HEK293 (cell line): ENCODE measurements around the gene METTL25.

Experiments
- CTCF ChIA-PET: fragments of 350-600 bp; formaldehyde crosslinking; extraction: SDS; loops from one replicate; lab custom pipeline; 2021; ENCODE audit warnings: antibody characterized with exemption; lab: Yijun Ruan, JAX
- POLR2A ChIA-PET: fragments of 300-600 bp; formaldehyde crosslinking; extraction: SDS; loops from one replicate; lab custom pipeline; 2020; ENCODE audit warnings: antibody characterized with exemption, inconsistent platforms; lab: Yijun Ruan, JAX
- H3K27ac ChIP-seq: fragments of 200-500 bp; sonication (Bioruptor generic); 2 replicates; pipeline ENCODE4 v1.5.1; 2014; ENCODE audit warnings: low read depth, low read length, control low read depth, inconsistent platforms; ENCODE audit errors: extremely low read depth
- H3K36me3 ChIP-seq, 2 experiments: fragments of 200-500 bp in 1 of 2; sonication (Bioruptor generic) in 1 of 2; 1 replicate in 1 of 2; 2 replicates in 1 of 2; pipeline ENCODE4 v1.5.1; 2014 to 2017; ENCODE audit warnings: inconsistent platforms in 2 of 2, low read length in 2 of 2; ENCODE audit not compliant: control insufficient read depth in 2 of 2, insufficient read depth in 1 of 2
- H3K4me1 ChIP-seq: fragments of 200-500 bp; sonication (Bioruptor generic); 2 replicates; pipeline ENCODE4 v1.5.1; 2014; ENCODE audit warnings: mild to moderate bottlenecking, low read length, inconsistent platforms; ENCODE audit not compliant: control insufficient read depth, insufficient read depth
- H3K4me3 ChIP-seq: 2 replicates; pipeline ENCODE4 v1.5.1; 2011; ENCODE audit warnings: low read depth, mild to moderate bottlenecking, control low read depth, low read length, moderate library complexity
- H3K9me3 ChIP-seq: fragments of 200-500 bp; sonication (Bioruptor generic); 2 replicates; pipeline ENCODE4 v1.5.1; 2014; ENCODE audit warnings: low read depth, low read length, inconsistent platforms; ENCODE audit not compliant: control insufficient read depth, insufficient read depth
- EGR2 ChIP-seq: fragments of 450-650 bp; formaldehyde crosslinking; IDR thresholded peaks from 2 replicates; pipeline ENCODE4 v1.5.1; 2016; ENCODE audit warnings: low read depth, missing biosample characterization, missing genetic modification characterization
- GLI4 ChIP-seq: fragments of 450-650 bp; formaldehyde crosslinking; IDR thresholded peaks from 2 replicates; pipeline ENCODE4 v1.5.1; 2016; ENCODE audit warnings: missing biosample characterization, missing genetic modification characterization
- KLF10 ChIP-seq: fragments of 450-650 bp; IDR thresholded peaks from 2 replicates; pipeline ENCODE4 v1.5.1; 2018; ENCODE audit warnings: missing biosample characterization, mild to moderate bottlenecking, missing genetic modification characterization
- PRDM1 ChIP-seq: fragments of 450-650 bp; formaldehyde crosslinking; IDR thresholded peaks from 2 replicates; pipeline ENCODE4; 2016; ENCODE audit warnings: missing biosample characterization, missing genetic modification characterization
- SETDB1 ChIP-seq: IDR thresholded peaks from one replicate; pipeline ENCODE4 v1.6.1; 2017; ENCODE audit warnings: mild to moderate bottlenecking, low read length, moderate library complexity, mixed read lengths; ENCODE audit not compliant: insufficient read length
- ZBTB20 ChIP-seq: fragments of 450-650 bp; formaldehyde crosslinking; IDR thresholded peaks from 2 replicates; pipeline ENCODE4 v1.5.1; 2016; ENCODE audit warnings: missing biosample characterization, missing genetic modification characterization
- ZNF146 ChIP-seq: fragments of 450-650 bp; formaldehyde crosslinking; IDR thresholded peaks from 2 replicates; pipeline ENCODE4 v1.5.1; 2016; ENCODE audit warnings: missing biosample characterization, missing genetic modification characterization
- ZNF362 ChIP-seq: fragments of 450-650 bp; formaldehyde crosslinking; IDR thresholded peaks from 2 replicates; pipeline ENCODE4 v1.5.1; 2016; ENCODE audit warnings: missing biosample characterization, missing genetic modification characterization
- ZNF473 ChIP-seq: fragments of 450-650 bp; formaldehyde crosslinking; IDR thresholded peaks from 2 replicates; pipeline ENCODE4 v1.5.1; 2017; ENCODE audit warnings: missing biosample characterization, missing genetic modification characterization
- ZNF529 ChIP-seq: fragments of 450-650 bp; formaldehyde crosslinking; IDR thresholded peaks from 2 replicates; pipeline ENCODE4 v1.5.1; 2017; ENCODE audit warnings: missing genetic modification characterization, missing biosample characterization; ENCODE audit not compliant: insufficient replicate concordance
- ZNF629 ChIP-seq: fragments of 450-650 bp; formaldehyde crosslinking; IDR thresholded peaks from 2 replicates; pipeline ENCODE4 v1.5.1; 2017; ENCODE audit warnings: missing biosample characterization, missing genetic modification characterization
- ZNF692 ChIP-seq: fragments of 450-650 bp; formaldehyde crosslinking; IDR thresholded peaks from 2 replicates; pipeline ENCODE4 v1.5.1; 2016; ENCODE audit warnings: missing biosample characterization, missing genetic modification characterization
- ZXDB ChIP-seq: fragments of 450-650 bp; formaldehyde crosslinking; IDR thresholded peaks from 2 replicates; pipeline ENCODE4 v1.5.1; 2016; ENCODE audit warnings: missing biosample characterization, missing genetic modification characterization
- TF ChIP-seq, protein P1 (sequence below): fragments of 450-650 bp; IDR thresholded peaks from 2 replicates; pipeline ENCODE4 v1.5.1; 2018; ENCODE audit warnings: missing biosample characterization, missing genetic modification characterization
- TF ChIP-seq, protein P2 (sequence below): fragments of 450-650 bp; formaldehyde crosslinking; IDR thresholded peaks from 2 replicates; pipeline ENCODE4 v1.5.1; 2017; ENCODE audit warnings: missing biosample characterization, missing genetic modification characterization
- TF ChIP-seq, protein P3 (sequence below): fragments of 450-650 bp; formaldehyde crosslinking; IDR thresholded peaks from 2 replicates; pipeline ENCODE4 v1.5.1; 2016; ENCODE audit warnings: missing biosample characterization, missing genetic modification characterization

Gene METTL25

DNA sequence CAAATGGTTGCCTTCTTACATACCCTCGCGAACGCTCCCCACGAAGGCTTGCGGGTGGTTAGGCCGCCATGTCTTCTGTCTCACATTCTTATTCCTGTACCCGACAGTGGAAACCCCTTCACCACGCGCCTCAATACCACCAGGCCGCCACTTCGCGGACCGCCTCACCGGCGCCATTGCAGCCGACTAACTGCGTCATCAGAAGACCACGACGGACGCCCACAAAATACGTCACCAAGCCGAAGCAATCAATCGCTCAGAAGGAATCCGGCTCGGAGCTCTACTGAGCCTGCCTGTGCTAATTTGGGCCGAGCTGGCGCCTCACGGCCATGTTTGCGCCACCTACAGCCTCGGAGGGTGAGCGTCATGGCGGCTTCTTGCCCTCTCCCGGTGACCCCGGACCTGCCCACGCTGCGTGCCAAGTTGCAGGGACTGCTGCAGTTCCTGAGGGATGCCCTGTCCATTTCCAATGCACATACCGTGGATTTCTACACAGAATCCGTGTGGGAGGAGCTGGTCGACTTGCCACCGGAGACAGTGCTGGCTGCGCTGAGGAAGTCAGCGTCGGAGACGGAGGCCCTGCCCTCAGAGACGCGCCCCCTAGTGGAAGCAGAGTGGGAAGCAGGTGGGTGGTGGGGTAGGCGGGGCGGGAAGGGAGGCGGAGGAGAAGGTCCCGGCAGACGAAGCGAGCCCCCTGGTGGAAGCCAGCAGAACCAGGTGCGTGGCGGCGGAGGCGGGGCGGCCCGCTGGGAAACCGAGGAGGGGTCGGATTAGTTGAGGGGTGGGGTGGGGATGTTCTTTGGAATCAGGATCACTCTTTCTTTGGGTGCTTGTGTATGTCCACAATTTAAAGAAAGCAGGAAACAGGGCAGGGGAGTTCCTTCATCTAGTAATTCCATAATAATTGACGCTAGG is at the start of gene METTL25, which contains the start of gene CCDC59 (continued):
- TF ChIP-seq, protein P1, sequence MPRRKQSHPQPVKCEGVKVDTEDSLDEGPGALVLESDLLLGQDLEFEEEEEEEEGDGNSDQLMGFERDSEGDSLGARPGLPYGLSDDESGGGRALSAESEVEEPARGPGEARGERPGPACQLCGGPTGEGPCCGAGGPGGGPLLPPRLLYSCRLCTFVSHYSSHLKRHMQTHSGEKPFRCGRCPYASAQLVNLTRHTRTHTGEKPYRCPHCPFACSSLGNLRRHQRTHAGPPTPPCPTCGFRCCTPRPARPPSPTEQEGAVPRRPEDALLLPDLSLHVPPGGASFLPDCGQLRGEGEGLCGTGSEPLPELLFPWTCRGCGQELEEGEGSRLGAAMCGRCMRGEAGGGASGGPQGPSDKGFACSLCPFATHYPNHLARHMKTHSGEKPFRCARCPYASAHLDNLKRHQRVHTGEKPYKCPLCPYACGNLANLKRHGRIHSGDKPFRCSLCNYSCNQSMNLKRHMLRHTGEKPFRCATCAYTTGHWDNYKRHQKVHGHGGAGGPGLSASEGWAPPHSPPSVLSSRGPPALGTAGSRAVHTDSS (tag by site-specific recombination), result 0 out of 2 replicates have a peak, but pooled peaks have one; percentile 48

DNA sequence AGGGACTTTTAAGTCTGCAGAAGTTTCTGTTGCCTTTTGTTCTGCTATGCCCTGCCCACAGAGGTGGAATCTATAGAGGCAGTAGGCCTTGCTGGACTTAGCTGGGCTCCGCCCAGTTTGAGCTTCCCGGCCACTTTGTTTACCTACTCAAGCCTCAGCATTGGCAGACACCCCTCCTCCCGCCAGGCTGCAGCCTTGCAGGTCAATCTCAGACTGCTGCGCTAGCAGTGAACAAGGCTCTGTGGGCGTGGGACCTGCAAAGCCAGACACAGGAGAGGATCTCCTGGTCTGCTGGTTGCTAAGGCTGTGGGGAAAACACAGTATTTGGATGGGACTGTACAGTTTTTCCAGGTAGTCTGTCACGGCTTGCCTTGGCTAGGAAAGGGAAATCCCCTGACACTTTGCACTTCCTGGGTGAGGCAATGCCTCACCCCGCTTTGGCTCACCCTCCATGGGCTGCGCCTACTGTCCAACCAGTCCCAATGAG is 43.9 kb upstream of the METTL25 start:
- Histone ChIP-seq H3K27ac (no peak overlapping the region), H3K4me1 (no peaks in the 10 kb centered on the region), H3K4me3 (no peak overlapping the region), H3K9me3 (no peaks in the 10 kb centered on the region), H3K36me3 (no peaks in the 10 kb centered on the region)
- POLR2A ChIA-PET, result no interaction called here
- CTCF ChIA-PET, result no interaction called here
- TF ChIP-seq ZNF529 (tag by site-specific recombination), result no peak
- TF ChIP-seq, protein P2, sequence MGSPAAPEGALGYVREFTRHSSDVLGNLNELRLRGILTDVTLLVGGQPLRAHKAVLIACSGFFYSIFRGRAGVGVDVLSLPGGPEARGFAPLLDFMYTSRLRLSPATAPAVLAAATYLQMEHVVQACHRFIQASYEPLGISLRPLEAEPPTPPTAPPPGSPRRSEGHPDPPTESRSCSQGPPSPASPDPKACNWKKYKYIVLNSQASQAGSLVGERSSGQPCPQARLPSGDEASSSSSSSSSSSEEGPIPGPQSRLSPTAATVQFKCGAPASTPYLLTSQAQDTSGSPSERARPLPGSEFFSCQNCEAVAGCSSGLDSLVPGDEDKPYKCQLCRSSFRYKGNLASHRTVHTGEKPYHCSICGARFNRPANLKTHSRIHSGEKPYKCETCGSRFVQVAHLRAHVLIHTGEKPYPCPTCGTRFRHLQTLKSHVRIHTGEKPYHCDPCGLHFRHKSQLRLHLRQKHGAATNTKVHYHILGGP (tag by site-specific recombination), result no peak
- no peak for TF ChIP-seq GLI4 (tag by site-specific recombination)
- TF ChIP-seq ZBTB20 (tag by site-specific recombination), result no peak
- no peak for TF ChIP-seq ZNF362 (tag by site-specific recombination)
- no peak for TF ChIP-seq ZNF692 (tag by site-specific recombination)
- TF ChIP-seq PRDM1, result no peak

- CTCF ChIA-PET, result no interaction called here
- Histone ChIP-seq H3K36me3 (no peaks in the 10 kb centered on the region), H3K4me3 (no peak overlapping the region), H3K9me3 (no peaks in the 10 kb centered on the region), H3K27ac (no peak overlapping the region), H3K4me1 (no peaks in the 10 kb centered on the region)
- TF ChIP-seq KLF10 (tag by site-specific recombination) (no peak), ZNF146 (tag by site-specific recombination) (no peak), EGR2 (tag by site-specific recombination) (no peak), SETDB1 (no peak), ZXDB (tag by site-specific recombination) (no peak), ZNF629 (tag by site-specific recombination) (no peak), ZNF473 (tag by site-specific recombination) (no peak)
- TF ChIP-seq, protein P3, sequence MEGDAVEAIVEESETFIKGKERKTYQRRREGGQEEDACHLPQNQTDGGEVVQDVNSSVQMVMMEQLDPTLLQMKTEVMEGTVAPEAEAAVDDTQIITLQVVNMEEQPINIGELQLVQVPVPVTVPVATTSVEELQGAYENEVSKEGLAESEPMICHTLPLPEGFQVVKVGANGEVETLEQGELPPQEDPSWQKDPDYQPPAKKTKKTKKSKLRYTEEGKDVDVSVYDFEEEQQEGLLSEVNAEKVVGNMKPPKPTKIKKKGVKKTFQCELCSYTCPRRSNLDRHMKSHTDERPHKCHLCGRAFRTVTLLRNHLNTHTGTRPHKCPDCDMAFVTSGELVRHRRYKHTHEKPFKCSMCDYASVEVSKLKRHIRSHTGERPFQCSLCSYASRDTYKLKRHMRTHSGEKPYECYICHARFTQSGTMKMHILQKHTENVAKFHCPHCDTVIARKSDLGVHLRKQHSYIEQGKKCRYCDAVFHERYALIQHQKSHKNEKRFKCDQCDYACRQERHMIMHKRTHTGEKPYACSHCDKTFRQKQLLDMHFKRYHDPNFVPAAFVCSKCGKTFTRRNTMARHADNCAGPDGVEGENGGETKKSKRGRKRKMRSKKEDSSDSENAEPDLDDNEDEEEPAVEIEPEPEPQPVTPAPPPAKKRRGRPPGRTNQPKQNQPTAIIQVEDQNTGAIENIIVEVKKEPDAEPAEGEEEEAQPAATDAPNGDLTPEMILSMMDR (tag by site-specific recombination), result no peak
- POLR2A ChIA-PET, result no interaction called here
These were observed 39.1 kb upstream of the METTL25 start for GRCh38 chr12:82319276-82319675.
